Stimulated activated CD4-positive, alpha-beta T cell treated with anti-CD3 and anti-CD28 coated beads, TNF-alpha, amount 100 ng/mL, for 1 hour (primary cell): Measurements from ENCODE around the gene KLF7.

Source experiments
- DNase-seq, 3 donors: peaks; one replicate each; pipeline ENCODE4 v3.0.0-alpha.2; 2020; ENCODE audit warnings: low read depth in 3 of 3, low spot score in 1 of 3

Gene KLF7

DNA sequence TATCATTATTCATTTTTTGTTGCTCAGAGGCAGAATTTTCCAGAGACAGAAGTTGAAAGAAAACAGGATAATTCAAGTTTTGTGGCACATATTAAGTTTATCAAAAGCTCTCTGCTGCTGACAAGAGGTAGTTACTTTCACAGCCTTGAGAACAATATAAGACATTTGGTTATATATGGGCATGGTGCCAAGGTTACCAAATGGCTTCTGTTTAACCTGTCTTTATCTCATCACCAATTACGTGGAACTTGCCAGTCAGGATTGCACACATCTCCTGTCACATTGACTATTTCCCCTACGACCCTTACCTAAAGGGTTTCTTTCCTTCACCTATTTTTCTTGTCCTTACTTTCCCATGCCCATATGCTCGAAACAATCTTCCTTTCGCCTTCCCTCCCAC, 35.9 kb downstream of the KLF7 start:
- DNase-seq: no peak

DNA sequence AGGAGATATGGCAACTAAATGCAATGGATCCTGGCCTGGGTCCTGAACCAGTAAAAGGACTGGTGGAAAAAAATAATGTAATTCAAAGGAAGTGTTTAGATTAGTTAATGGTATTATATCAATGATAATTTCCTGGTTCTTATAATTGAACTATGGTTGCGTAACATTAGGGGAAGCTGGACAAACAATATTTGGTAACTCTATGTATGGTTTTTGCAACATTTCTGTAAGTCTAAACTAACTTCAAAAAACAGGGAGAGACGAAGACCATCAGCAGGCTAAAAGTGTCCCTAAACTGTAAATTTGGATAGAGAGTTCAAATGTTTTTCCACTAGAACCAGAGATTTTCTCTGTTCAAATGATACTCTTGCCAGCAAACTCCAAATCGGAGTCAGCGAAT, 36.9 kb downstream of the KLF7 start:
- no peak for DNase-seq

DNA sequence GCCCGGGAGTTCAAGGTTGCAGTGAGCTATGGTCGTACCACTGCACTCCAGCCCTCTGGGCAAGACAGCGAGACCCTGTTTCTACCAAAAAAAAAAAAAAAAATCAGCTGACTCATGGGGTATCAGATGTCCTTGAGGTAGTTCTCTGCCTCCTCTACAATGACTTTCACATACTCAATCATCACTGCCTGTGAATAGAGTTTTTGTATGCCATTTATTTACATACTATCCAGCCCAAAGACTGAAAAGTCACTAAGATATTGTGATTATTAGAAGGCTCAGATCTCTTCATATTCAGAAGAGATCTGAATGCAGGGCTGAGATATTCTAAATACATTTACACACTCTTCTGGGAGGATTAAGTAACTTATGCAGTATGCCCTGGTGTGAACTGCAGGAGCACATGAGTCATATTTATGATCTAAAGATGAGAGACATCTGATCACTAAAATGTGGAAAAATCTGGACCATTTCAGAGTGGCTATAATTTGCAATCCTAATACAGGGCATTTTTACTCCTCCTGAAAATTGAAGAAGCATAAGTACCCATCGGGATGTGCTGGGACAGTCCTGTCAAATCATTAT, 38.9 kb downstream of the KLF7 start:
- no peak for DNase-seq

DNA sequence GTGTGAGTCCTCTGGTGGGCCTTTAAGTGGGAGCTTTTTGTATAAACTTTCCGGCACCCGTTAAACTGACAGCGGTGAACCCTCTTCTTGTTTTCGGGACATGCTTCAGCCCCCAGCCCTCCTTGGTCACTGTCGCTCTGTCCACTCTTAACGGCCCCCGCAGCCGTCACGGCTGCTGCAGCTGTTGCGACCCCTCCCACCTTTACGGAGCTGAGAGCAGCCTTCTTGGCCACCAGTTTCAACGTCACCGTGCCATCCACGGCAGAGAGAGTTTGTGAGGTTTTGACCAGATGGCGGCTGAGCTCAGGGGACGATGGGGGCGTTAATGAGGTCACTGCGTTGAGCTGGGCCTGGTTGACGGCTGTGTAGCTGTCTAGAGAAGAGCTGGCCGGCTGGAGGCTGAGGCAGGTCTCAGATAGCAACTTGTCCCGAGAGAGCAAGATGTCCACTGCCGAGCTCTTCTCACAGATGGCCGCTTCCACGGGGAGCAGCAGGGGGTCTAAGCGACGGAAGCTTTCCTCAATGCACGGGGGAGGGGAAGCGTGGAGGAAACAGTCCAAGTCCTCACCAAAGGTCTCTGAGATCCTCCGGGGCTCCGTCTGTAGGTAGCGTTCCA, 41.9 kb downstream of the KLF7 start:
- no peak for DNase-seq

DNA sequence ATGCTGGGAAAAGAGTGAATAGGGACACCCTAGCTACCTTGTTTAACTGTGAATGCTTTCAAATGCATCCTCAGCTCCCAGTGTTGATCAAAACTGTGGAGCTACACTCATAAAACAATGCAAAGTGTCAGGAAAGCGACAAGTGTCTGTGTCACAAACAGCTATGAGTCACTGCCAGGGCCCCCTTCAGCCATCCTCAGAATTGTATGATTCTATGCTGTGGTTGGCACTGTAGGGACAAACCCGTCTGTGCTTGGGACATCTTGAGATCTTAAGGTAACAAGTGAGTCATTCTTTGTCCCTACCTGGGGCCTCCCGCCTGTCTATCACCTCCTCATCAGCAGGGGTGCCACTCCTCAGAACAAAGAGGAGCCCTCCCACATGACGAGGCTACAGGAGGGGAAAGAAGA, 42.4 kb downstream of the KLF7 start:
- peak in 2 of 3 donors; percentile 3 to 29 for DNase-seq

DNA sequence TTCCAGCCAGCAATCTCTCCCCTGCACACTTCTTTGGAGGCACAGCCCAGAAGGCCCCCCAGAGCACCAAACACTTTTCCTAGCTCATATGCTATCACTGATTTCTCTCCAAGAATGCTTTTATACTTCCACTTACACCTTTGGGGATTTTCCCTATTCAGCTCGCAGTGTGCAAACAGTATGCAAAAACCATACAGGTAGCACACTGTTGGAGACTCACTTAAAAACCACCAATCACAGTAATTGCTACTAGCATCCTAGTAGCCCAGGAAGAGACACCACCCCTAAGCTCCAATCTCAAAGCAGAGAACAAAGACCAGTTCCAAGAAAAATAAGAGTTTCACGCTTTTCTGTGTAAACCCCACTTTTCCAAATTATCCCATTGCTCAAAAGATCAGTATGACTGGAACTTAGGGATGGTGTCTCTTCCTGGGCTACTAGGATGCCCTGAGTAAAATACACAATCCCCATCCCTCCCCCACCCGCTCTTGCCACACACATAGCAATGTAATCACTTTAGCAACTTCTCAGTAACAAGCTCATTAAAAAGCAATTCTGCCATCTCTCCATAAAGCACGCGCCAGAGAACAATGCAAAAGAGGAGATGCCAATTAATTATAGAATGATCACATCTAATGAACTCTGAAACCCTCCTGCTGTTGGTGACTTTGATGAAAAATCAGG, 43.0 kb downstream of the KLF7 start:
- no peak for DNase-seq

DNA sequence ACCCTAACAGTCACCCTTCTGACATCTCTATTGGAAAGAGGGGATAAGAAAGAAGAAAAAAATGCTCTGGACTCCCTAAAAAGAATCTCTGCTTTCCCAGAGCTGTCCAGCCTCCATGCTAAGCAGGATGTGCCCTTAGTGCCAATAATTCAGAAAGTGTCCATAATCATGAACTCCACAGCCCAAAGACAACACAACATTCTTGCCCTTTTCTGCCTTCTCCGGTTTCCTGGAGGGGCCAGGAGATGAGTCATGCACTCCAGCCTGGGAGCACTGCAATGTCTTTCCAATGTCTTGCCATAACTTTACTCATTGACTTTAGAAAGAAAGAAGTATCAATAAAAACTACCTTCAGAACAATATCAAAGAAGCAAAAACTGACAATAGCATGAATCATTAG, 44.0 kb downstream of the KLF7 start:
- DNase-seq: no peak

DNA sequence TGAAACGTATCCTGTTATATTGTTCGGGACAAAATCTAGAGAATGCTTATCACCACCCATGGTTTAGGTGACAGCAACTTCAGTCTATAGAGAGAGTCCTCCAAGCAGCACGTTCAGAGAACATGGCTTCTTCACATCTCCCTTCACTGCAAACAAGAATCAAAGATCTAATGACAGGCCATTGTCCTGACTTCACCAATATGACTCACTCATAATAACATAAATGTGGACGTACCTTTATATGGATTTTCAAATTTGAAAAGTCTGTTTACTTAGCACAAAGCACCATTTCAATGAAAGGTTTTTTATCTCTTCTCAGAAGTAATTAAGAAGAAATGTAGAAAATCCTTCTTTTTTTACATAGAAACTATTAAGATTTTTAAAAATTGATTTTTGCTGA, 46.7 kb downstream of the KLF7 start:
- DNase-seq: no peak

DNA sequence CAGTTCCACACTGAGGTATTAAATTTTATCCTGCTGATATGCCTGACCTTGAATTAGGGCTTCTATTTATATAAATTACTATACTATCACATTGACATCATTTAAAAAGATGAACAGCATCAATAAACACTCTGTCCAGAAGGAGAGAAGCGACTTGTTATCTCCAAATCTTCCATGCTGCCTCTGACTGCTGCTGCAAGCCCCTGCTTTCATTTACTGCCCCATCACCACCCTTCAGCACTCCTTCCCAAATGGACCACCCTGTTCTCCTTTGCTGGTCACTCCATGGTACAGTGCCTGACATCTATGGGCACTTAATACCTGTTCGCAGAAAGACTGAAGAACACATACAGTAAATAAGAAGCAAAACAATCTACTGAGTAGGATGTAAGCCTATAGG, 48.1 kb downstream of the KLF7 start:
- DNase-seq: no peak

DNA sequence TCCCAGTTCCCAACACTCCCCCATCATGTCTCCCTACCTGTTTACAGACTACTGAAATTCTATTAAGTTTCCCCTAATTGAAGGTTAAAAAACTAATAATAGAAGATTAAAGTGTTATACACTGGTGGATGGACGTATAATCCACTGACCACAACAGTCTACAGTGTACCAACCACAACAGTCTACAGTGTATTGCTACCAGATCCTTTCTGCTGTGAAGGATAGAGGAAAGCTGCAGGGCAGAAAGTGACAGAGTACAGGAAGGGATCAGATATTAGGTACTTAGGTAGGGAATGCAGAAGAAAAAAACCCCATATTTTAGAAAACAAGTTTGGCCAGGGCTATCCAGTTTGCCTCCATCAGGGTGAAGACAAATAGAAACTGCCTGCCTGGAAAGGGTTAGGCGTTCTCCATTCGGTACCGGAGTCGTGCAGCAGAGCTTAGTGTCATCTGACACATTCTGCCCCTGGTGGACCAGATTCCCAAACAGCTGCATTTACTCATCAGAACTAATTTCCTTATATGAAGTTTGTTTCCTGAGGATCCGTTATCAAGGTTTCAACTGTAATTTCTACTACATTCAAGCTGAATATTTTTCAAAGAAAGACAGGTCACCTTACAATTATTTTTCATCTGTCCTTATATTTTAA, 49.9 kb downstream of the KLF7 start:
- DNase-seq: no peak

DNA sequence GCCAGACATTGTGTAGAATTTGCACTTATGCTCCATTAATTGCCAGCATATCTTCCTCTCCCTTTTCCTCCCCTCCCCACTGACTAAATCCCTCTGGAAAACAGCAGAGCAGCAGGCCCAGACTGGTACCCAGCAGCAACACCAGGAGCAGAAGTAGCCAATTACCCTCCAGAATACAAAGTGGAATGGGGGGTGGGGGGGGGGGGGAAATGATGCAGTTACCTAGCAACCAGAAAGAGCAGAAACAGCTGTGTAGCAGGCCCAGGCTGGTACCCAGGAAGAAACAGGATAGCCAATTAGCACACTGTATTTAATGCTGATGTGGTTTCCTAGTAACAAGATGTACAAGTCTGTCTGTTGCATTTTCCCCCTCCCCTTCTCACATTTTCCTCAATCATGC, 52.3 kb downstream of the KLF7 start:
- DNase-seq: no peak

DNA sequence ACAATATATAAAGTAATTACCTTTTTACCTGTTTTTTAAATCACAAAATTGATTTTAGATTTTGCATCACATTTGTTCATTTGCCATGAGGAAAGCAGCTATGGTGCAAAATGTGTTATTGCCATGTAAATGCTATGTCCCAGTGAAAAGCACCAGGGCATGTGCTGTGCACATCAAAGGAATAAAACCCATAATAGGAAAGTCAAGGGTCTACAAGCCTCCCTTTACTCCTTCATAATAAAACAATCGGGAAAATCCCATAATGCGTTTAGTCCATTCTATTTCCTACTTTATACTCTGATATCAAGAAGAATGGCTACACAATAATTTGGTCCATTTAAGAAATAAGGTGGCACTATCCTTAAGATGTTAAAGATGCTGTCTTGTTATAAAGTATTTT, 53.0 kb downstream of the KLF7 start:
- DNase-seq: no peak

DNA sequence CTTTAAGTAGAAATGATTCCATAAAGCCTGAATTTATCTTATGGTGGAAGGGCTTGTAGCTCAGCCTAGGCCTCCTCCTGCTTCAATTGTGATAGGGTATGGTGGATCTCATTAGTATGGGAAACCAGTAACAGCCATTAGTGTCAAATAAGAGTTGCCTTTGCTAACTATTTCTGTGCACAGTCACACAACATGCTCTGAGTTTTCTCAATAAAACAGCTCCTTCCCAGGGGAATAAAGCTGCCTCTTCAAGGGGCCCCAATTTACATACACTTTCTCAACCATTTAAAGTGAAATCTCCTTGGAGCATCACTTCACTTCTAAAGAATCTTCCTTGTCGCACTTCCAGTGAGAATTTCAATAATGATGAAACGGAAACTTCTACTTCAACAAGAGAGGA, 53.4 kb downstream of the KLF7 start:
- no peak for DNase-seq

DNA sequence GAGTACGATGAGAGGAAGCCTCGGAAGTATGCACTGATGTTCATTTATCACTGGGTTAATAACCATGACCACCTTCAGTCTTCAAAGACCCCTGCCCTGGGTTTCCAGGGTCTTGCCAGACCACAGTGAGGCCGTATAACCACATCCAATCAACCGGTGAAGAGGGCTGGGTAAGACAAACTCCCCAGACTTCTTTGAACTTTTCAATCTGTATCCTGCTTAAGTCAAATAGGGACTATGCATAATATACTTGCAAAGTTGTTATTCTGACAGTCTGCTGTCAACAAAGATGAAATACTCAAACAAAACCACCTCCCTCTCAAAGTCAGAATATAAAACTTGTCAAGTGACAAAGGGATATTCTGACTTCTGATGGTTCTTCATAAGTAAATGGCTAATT, 54.0 kb downstream of the KLF7 start:
- no peak for DNase-seq

DNA sequence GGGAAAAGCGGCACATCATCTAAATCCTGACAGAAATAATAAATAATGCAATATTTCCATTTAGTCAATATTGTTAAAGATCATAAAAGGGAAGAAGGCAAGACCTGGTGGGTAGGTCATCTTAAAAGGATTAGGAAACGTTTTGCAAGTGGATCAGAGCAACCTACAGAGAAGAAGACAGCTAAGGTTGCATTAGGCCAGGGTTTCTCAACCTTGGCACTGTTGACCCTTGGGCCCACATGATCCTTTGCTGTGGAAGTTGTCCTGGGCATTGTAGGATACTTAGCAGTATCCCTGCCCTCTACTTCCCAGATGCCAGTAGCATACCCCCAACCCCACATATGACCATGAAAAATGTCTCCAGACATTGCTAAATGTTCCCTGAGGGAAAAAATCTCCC, 55.0 kb downstream of the KLF7 start:
- no peak for DNase-seq

DNA sequence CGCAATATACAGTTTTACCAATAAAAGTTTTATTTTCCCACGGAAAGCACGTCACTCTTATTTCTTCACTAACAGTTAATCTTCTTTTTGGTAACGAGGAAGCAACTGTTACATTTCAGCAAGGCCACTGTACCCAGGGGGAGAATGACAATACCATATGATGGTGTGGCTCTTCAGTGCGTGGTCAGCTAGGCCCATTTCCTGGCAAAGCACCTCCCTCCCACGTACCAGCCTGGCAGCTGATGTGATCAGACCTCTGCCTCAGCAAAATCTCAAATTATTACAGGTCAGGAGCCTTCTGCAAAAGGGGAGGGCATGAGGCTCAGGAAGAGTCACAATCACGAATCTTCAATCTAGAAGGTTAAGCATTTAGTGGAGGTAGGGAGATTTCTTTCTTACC, 55.4 kb downstream of the KLF7 start:
- DNase-seq: no peak

DNA sequence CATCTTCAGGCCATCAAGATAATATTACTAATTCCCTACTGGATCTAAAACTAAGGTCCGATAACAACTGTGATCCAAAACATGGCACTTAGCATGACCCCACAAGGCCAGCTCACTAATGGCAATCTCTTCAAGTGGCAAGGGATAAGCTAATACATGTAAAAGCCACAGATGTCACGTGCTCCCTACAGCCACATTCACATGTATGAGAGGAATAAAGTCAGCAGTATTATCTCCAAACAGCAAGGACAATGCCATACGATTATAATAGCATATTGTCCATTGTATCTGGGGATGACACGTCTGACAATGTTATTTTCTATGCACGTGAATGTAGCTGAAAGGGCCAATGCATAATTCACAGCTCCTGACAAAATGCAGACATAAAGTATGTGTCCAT, 56.0 kb downstream of the KLF7 start:
- DNase-seq: no peak

DNA sequence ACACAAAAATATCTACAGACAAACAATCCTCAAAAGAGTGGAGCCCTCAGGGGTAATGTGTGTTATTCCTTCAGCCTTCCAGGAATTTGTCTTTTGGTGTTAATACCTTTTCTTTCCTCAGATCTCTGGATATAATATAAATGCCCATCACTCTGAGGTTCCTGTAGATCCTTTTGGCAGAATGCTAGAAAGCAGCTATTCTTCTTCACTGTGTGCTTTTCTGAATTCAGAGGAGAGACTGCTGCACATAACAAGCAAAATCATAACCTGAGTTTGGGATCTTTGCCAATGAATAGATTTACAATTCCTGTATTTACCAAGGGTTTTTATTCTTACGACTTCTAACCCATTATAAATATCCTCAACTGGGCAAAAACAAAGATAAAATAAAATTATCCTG, 57.3 kb downstream of the KLF7 start:
- no peak for DNase-seq

DNA sequence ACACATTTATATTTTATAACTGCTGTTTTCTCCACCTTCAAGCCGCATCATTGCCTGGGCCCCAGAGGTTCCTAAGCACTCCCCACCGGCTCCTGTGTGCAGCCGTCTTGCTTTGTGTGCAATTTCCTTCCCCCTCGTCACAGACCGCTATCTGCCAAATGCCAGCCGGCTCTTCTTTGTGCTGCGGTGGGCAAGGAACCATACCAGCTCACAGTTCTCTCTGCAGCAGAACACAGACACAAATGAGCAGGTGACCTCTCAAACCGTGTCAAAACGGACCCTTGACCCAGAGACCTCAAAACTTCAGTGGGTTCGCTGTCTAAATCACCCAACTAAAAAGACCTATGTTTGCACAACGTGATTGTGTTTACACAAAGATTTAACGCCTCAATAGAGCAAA, 58.2 kb downstream of the KLF7 start:
- no peak for DNase-seq

DNA sequence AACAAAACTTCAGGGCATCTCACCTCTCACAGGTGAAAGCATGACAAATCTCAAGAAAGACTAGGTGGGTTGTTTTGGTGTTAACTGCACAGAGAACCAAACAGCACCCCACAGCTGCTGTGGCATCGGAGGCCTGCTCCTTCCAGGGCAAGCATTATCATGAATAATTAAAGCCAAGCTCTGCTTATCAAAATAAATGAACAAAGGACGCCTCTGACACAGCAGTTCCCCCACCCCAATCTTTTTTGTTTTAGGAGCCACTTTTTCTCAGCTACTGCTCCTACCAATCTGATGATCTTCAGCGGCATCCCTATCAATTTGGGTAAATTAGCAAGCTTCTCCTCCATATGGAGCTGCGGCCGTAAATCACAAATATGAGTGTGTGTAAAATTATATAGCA, 58.6 kb downstream of the KLF7 start:
- DNase-seq: no peak

DNA sequence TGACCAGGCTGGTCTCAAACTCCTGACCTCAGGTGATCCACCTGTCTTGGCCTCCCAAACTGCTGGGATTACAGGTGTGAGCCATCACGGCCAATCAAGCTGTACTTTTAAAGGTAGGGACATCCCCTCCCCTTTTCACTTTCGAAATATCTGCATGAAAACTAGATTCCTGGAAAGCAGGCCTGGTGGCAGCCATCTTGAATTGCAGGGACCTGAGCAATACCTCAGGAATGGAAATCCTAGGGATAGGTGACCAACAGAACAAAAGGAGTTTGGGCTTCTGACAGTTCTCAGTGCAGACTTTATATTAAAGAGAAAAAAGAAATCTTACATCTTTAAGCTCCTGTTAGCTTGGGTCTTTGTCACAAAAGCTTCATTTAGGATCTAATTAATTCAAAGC, 62.6 kb downstream of the KLF7 start:
- DNase-seq: no peak

DNA sequence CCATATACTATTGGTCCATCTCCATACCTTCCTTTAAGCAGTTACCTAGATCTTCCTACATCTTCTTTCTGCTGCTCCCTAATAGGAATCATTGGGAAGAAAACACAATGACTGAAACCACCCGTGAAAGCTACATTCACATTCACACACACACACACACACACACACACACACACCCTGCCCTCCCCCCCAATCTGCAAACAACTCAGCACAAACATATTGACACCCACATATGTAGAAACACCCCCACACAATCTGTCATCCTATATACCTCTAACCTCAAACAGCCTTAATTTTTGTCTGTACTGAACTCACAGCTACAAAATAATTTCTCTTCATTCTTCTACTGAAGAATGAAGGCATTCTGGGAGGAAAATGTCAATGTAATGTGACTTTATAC, 63.8 kb downstream of the KLF7 start:
- DNase-seq: no peak

DNA sequence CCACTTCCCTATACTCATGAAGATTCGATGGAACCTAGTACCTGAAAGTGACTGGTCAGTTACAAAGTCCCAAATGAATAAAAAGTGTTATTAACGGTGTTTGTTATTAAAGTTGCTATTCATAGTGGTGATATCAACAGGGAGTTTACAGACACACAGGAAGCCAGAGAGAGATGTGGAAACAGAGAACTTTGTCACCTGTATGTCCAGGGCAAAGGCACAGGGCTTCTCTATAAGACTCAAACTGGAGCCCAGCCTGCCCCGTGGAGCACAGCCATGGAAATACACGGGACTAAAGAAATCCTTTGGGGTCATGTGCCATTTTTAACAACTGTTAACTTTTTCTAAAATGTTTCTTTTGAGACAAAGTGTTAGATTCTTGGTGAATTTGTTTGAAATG, 68.5 kb downstream of the KLF7 start:
- DNase-seq: no peak
